ENCODE measurements around the gene CTLA4.
"Not testable (repeated sequence)": the region's sequence is repeated elsewhere in the genome, so short reads cannot be mapped to it uniquely, and the experiment has no call there.

The CTLA4 gene

DNA sequence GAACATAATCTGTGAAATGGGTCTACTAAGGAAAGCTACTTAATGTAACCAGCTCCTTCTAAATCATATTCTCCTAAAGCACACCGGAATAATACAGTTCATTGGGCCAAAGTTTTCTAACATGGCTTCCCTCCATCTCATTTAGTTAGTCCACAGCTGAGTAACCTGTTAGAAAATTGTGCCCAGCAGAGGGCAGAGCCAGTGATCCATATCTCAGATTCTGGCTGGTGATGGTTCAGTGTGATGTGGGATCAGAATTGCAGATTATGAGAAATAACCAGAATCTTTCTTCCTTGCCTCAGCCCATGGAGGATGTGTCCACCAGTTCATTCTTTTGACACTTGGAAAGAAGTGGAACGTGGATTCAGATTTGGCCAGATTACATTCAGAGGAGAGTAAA lies 9.4 kb upstream of the CTLA4 start:
- DNase-seq = no peak

DNA sequence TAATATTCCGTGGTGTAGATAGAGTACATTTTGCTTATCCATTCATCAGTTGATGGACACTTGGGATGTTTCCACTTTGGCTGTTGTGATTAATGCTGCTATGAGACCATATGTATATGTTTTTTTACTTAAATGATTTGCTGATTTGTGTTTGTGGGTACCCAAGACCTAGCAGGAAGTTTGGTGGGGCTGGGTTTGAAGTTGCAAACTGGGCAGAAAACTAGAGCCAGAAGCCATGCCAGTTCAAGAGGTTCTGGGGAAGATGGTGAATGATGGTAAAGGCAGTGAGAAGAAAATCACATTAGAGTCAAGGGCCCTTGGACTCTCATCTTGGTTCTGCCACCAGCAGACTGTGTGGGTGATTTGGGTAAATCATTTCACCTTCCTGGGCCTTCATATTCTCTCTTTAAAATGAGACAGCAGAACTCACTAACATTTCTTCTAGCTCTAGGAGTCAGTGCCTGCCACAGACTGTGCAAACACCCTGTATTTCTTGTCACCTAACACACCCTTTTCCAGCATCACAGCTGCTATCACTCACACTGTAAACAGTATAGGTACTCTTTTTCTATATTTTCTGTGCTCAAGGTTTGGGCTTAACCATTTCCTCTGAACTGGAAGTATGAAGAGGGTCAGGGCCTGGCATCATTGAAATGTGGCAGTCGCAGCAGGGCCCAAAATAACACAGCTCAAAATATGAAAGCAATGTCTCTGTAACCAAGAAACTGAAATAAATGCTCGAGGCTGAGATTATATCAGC lies 8.4 kb upstream of the CTLA4 start:
- no peak for DNase-seq

DNA sequence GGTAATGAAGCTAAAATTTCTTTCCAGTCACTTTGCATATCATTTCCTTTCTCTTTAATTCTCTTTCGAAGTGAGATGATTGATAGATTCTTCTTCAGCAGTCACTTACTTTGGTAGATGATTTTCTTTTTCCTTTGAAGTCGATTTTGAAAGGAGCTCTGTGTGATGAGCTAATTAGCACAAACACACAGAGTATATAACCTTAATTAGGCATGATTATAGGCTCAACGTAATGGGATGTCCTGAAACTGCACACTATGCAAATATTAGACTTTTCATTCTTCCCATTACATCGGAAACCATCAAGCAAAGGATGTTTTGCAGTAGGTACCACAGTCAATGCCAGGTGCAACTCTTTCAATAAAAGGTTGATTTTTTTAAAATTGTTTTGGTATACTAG lies 6.4 kb upstream of the CTLA4 start:
- peak; percentile 81 for DNase-seq

DNA sequence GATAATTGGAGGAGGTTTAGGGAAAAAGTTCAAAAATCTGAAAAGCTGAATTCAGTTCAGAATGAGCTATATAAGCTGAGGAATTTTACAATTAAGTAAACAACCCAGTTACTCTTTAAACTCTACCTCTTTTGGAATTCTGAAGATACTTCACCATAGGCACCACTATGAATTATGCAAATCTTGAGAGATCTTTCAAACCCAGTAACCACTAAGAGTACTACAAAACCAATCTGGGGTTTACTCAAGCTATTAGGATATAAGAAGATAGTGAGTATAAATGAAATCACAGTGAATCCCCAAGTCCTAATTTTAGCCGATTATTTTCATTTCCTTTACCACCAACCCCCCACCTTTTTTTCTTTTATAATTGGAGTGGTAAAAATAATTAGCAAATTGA lies 6.0 kb upstream of the CTLA4 start:
- no peak for DNase-seq

DNA sequence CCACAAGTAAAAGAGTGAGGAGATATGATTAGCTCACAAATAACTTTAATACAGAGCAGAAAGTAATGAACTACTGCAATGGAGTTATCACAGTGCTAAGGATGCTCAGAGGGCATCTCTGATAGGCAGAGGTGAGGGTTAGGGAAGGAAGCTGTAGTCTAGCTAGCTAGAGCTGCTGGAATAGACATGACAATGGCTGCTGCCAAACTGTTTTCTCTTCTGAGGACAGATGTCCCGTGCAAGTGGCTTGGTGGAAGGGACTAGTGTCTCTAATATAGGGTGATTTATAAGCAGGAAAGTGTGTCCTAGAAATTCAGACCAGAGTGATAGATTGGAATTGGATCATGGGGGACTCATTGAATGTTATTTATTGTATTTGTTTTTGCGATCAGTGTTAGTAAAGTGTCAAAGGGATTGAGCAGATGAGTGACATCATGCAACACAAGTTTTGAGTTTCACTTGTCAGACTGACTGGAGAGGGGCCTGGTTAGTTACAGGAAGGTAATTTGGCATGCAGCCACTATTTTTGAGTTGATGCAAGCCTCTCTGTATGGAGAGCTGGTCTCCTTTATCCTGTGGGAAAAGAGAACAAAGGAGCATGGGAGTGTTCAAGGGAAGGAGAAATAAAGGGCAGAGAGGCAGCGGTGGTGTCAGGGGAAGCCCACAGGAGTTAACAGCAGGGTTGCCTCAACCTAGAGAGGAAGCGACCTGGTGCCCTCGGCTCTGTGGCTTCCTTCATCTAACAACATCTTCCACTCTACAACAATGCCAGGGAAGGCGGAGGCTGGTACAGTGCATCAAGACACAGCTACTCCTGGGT lies 1.9 kb downstream of the CTLA4 start:
- peak; percentile 52 for DNase-seq

DNA sequence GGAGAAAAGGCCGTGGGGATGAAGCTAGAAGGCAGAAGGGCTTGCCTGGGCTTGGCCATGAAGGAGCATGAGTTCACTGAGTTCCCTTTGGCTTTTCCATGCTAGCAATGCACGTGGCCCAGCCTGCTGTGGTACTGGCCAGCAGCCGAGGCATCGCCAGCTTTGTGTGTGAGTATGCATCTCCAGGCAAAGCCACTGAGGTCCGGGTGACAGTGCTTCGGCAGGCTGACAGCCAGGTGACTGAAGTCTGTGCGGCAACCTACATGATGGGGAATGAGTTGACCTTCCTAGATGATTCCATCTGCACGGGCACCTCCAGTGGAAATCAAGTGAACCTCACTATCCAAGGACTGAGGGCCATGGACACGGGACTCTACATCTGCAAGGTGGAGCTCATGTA lies 2.9 kb downstream of the CTLA4 start:
- DNase-seq = no peak

DNA sequence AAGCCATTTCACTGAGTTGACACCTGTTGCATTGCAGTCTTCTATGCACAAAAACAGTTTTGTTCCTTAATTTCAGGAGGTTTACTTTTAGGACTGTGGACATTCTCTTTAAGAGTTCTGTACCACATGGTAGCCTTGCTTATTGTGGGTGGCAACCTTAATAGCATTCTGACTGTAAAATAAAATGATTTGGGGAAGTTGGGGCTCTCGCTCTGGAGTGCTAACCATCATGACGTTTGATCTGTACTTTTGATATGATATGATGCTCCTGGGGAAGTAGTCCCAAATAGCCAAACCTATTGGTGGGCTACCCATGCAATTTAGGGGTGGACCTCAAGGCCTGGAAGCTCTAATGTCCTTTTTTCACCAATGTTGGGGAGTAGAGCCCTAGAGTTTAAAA lies 3.4 kb downstream of the CTLA4 start:
- DNase-seq = no peak

DNA sequence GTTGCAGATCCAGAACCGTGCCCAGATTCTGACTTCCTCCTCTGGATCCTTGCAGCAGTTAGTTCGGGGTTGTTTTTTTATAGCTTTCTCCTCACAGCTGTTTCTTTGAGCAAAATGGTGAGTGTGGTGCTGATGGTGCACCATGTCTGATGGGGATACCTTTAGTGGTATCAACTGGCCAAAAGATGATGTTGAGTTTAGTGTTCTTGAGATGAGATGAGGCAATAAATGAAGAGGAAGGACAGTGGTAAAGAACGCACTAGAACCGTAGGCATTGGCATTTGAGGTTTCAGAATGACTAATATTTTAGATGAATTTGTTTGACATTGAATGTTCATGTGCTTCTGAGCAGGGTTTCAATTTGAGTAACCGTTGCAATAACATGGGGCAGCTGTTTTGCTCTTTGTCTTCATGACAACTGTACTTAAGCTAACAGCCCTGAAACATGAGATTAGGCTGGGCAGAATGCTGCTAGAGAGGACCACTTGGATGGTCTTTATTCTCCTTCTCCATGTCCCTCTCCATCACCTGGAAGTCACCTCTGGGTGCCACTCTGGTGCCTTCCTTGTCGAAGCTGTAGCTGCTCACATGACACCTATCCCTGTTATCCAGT lies 3.9 kb downstream of the CTLA4 start:
- DNase-seq = no peak

DNA sequence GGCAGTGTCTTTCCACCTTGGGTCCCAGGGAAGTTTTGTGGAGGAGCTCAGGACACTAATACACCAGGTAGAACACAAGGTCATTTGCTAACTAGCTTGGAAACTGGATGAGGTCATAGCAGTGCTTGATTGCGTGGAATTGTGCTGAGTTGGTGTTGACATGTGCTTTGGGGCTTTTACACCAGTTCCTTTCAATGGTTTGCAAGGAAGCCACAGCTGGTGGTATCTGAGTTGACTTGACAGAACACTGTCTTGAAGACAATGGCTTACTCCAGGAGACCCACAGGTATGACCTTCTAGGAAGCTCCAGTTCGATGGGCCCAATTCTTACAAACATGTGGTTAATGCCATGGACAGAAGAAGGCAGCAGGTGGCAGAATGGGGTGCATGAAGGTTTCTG lies 5.9 kb downstream of the CTLA4 start:
- DNase-seq = no peak

DNA sequence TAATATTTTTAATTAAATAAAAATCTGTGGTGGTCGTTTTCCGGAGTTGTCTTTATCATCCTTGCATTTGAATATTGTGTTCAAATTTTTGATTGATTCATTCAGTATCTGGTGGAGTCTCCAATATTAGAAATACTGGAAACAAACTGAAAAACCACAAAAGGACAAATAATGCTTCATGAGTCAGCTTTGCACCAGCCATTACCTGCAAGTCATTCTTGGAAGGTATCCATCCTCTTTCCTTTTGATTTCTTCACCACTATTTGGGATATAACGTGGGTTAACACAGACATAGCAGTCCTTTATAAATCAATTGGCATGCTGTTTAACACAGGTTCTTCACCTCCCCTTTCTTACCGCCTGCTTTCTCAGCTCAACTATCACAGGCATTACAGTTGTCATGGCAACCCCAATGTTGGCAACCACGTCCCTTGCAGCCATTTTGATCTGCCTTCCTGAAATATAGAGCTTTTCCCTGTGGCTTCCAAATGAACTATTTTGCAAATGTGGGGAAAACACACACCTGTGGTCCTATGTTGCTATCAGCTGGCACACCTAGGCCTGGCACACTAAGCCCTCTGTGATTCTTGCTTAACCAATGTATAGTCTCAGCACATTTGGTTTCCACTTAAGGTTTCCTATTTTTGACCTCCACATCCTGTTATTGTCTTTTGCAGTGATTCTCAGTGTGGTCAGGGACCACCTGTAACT lies 6.5 kb downstream of the CTLA4 start:
- DNase-seq = peak; percentile 3

DNA sequence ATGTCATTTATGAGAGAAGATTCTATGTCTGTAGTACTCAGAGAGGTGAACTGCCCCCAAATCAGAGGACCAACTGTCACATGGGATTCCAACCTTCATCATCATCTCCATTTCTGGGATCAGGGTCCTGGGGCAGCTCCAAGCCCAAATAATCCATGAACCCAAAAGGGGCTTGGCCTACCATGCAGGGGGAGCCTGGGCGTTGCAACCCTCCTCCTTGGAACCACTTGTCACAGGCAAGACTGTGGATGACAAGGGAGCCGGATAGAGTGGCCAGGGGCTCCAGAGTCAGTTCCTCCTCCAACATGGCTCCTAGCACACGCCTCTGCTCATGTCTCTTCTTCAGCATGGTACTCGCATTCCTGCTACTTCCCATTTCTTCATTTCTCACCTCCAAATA lies 7.9 kb downstream of the CTLA4 start:
- DNase-seq = no peak

DNA sequence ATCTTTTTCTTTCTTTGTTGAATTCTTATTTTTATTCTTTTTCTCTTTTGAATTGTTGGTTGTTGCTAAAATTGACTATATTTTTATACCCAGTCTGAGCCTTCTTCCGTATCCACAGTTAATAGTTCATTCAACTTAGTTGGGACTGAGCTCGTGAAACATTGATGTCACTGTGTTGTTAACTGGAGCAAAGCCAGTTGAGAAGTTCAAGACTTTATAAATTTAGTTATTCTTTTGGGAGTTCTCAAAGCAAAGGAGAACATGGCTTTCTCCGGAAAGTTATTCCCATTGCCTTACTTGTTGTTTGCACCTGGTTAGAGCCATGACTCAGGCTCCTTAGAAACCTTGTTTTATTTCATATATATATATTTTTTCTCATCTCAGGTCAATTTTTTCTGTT lies 8.8 kb downstream of the CTLA4 start:
- DNase-seq = no peak

DNA sequence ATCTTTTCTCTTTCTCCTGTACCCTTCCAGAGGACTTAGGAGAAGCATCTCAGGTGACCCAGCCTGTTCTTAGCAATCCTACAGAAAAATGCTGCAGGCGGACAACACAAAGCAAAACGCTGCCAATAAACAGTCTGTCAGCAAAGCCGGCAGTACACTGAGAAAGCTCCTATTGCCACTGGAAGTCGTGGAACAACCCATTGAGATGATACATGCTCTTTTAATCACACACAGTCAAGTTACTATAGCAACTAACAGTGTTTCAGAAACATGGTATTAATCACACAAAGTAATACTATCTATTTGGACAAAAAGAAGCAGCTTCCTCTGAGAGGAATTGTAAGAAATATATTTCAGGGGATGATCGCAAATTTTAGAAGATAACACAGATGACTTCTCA lies 10.5 kb downstream of the CTLA4 start:
- no peak for DNase-seq

DNA sequence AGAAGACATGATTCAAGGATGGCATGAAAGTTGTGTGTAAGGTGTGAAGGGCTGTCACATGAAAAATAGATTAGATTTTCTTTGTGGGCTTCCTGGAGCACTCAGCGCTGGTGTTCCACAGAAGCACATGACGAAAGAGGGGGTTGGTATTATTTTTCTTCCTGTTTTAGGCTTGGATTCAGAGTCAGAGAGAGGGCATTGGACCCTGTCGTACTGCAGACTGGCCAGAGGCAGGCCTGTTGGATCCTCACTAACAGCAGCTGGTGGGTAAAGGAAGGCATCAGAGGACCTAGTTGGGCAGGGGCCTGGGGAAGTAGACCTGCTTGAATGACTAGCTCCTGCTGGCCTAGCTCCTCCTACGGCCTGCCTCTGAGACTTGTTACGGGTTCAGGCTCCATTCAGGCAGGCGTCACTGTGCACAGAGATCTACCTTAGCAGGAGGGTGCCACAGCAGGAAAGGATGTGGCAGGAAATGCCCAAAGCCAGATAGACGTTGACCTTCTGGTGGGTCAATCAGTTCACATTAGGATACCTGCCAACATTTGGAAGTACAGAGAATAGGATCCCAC lies 13.1 kb downstream of the CTLA4 start:
- peak; percentile 6 for DNase-seq

DNA sequence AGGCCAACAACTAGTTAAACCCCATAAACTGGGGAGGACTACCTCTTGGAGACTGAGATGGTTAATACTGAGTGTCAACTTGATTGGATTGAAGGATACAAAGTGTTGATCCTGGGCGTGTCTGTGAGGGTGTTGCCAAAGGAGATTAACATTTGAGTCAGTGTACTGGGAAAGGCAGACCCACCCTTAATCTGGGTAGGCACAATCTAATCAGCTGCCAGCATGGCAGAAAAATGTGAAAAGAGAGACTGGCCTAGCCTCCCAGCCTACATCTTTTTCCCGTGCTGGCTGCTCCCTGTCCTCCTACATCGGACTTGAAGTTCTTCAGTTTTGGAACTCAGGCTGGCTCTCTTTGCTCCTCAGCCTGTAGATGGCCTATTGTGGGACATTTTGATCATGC lies 13.6 kb downstream of the CTLA4 start:
- not testable (repeated sequence) for DNase-seq

DNA sequence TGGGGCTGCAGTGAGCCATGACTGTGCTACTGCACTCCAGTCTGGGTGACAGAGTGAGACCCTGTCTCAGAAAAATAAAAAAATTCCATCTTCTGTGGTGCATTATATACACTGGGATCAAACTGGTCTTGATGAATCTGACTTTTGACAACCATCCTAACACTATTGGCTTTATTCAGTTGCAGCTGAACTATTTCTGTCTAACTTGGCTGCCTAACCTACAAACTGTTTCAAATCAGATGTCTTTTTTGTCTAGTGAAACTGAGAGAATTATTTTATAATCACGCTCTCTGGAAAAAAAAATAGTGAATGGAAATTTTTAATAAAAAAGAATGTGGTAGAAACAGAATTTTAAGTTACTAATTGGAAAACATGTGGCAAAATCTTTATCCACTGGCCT lies 15.0 kb downstream of the CTLA4 start:
- DNase-seq = no peak

DNA sequence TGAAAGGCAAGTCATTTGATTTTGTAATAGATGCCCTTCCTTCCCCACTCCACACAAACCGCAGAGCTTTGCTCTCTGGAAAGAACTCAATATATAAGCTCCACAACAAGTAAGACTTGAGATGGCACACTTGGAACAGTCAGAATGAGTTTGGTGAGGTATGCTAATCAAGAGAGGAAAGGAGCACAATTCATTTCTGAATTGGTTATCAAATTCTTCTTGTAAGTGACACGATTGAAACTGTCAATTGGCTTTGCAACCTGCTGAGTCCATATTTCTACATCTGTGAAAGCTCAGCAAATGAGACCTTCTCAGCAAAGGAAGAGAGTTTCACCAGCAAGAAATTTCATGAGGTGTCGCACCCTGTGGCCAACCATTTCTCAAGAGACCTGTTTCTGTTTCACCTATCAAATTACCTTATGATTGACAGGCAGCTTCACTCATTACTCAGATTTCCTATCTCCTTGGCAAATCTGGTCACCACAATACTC lies 19.1 kb downstream of the CTLA4 start:
- no peak for DNase-seq

DNA sequence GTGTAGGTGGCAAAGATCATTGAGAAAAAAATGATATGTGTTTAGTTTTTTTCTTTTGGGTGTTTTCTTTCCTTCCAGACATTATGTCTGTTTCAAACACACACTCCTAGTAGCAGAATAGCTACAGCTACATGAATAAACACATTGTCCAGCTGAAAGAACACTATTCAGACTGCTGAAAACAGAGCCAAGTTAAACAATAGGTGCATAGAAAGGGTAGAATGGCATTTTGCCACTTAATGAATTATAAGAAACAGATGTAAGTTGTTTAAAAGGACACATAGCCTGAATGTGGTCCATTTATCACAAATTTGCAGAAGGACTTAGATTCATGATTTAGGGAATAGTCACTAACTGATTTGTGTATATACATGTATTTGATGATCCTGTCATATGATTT lies 20.1 kb downstream of the CTLA4 start:
- DNase-seq = peak; percentile 63

DNA sequence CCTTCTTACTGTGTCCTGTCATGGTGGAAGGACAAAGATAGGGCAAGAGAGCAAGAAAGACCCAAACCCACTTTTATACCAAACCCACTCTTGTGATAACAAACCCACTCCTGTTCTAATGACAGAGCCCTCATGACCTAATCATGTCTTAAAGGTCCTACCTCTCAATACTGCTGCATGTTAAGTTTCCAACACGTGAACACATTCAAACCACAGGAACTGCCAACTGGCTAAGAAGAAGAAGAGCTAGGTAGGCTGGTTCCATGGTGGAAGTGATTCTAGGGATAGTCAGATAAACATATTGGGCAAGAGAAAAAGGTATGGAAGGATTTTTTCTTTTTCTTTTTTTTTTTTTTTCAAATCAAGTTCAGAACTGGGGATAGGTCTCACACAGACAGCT lies 22.0 kb downstream of the CTLA4 start:
- DNase-seq = no peak

DNA sequence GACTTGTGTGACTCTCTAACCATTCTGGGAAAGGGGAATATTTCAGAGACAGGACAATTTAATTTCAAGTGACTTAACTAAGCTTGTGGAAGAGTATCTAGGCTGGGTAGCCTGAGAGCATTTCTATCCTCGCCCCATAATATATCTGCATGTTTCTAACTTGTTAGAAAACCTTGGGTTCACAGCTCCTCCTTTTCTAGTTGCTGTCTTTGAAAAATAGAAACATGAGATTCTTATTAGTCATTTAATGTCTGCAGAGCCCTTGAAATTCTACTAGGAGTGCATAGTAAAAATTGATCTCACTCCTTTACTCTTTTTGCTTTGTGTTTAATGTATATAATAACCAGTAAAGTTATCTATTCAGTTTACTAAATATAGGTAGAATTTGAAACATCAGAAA lies 22.4 kb downstream of the CTLA4 start:
- DNase-seq = no peak

DNA sequence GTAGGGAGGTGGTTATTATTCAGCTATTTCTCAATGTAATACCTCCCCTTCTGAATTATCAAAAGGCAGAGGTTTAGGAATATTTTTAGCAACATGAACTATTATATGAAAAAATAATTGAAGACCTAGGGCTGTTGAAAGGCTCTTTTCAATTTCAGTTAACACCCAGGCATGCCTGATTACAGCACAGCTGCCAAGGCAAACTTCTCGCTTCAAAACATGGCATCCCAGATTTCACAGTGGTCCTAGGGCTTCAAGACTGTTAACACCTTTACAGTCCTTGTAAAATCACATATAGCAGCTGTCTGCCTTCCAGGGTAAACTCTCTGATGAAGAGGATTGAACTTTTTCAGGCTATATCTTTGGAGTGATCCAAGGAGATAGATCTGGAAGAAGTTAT lies 23.2 kb downstream of the CTLA4 start:
- DNase-seq = no peak

DNA sequence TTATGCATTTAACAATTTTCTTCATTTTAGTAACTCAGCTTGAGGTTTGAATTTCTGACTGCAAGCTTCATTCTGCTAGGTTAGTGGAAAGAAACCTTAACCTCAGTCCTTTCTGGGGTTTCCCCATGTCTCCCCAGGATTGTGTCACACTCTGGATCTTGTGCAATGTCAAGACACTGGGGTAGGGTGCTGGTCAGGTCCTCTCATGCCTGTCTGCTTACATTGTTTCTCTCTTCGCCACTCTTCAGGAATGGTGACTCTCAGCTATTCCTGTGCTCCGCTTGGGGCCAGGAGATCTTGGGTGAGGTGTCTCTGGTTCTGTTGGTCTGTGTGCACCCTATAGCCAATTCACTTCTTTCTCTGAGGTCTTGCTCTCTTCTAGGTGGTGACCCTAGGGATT lies 23.9 kb downstream of the CTLA4 start:
- DNase-seq = no peak

DNA sequence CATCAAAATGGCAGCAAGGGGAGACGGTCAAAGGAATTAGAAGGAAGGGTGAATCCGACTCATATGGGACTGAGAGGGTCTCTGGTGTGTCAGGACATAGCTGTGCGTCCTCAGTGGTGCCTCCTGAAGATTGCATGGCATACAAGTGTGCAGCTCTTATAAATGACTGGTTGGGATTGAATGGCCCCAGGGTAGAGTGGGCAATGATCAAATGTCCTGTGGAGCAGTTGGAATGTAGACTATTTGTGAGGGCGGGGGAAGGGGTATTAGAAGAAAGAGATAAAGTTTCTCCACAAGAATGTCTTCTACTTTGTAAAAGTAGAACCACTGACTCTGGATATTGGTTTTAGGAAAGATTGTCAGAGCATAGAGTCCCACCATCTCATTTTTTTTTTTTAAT lies 24.6 kb downstream of the CTLA4 start:
- no peak for DNase-seq

All from COR-L47 (cell line).